Measurements from ENCODE around the gene WNT9B.
A peak's percentile ranks its signal among the peaks of the same experiment; 100 is the strongest.
"Not testable (repeated sequence)": the region's sequence is repeated elsewhere in the genome, so short reads cannot be mapped to it uniquely, and the experiment has no call there.

WNT9B gene

GRCh38 chr17:46910179-46910927, 59.0 kb downstream of the WNT9B start:
- DNase-seq (ENCODE audit: low read depth): no peak

DNA sequence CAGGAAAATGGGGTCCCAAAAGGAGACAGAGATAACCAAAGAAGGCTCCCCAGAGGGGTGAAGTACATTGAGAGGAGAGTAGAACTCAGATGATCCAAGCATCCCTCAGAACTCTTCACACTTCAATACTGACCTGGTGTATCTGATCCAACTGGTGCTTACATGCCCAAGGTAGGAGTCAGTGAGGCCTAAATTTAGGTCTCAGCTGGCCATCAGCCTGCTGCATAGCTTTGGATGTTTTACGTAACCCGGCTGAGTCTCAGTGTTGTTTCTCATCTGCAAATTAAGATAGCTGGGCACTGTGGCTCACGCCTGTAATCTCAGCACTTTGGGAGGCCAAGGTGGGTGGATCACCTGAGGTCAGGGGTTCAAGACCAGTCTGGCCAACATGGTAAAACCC, 59.9 kb downstream of the WNT9B start:
- DNase-seq (ENCODE audit: low read depth): no peak

DNA sequence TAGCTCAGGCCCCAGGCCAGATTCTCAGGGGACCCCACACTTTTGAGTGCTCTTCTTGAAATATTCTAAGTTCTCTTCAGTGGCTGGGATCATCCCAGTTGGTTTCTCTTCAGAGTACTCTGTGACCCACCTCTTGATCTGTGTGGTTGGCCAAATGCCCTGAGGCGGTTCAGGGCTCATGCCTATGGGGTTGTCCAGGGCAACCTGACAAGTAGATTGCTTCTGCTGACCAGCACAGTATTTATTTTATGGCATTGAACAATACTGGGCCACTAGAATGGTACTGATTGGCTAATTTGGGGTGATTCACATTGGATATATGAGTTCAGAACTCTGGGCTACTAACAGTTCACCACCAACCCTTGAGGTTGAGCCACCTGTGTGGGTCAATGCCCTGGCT, 64.2 kb downstream of the WNT9B start:
- no peak for DNase-seq (ENCODE audit: low read depth)

- DNase-seq (ENCODE audit: low read depth): peak; percentile 36
Observed at GRCh38 chr17:46916211-46916610, 64.8 kb downstream of the WNT9B start.

- no peak for DNase-seq (ENCODE audit: low read depth)
Observed at GRCh38 chr17:46916623-46917022, 65.2 kb downstream of the WNT9B start.

DNA sequence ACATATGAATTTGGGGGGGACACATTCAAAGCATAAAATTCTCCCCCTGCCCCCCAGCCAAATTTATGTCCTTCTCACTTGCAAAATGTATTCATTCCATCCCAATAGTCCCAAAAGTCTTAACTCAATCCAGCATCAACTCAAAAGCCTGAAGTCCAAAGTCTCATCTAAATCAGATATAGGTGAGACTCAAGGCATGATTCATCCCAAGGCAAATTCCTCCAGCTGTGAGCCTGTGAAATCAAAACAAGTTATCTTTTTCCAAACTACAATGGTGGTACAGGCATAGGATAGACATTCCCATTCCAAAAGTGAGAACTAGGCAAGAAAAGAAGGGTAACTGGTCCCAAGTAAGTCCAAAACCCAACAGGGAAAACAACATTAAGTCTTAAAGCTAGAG, 65.7 kb downstream of the WNT9B start:
- DNase-seq (ENCODE audit: low read depth): no peak

DNA sequence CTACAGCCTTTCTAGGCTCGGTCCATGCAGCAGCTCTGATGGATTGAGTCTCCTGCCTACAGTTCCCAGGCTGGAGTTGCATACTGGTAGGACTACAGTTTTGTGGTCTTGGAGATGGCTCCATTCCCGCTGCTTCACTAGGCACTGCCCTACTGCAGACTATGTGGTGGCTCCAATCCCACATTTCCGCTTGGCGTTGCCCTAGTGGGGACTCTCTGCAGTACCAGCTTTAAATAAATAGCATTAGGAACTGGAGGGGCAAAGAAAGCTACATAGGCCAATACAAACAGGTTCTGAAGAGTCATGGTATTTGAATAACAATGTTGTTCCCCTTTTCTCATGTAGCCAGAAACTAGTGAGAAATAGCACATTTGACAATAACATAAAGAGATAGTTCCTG, 66.1 kb downstream of the WNT9B start:
- DNase-seq (ENCODE audit: low read depth): no peak

DNA sequence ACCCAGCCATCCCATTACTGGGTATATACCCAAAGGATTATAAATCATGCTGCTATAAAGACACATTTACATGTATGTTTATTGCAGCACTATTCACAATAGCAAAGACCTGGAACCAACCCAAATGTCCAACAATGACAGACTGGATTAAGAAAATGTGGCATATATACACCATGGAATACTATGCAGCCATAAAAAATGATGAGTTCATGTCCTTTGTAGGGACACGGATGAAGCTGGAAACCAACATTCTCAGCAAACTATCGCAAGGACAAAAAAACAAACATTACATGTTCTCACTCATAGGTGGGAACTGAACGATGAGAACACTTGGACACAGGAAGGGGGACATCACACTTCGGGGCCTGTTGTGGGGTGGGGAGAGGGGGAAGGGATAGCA, 70.6 kb downstream of the WNT9B start:
- not testable (repeated sequence) for DNase-seq (ENCODE audit: low read depth)

- no peak for DNase-seq (ENCODE audit: low read depth)
Observed at GRCh38 chr17:46922487-46922803, 71.1 kb downstream of the WNT9B start.

DNA sequence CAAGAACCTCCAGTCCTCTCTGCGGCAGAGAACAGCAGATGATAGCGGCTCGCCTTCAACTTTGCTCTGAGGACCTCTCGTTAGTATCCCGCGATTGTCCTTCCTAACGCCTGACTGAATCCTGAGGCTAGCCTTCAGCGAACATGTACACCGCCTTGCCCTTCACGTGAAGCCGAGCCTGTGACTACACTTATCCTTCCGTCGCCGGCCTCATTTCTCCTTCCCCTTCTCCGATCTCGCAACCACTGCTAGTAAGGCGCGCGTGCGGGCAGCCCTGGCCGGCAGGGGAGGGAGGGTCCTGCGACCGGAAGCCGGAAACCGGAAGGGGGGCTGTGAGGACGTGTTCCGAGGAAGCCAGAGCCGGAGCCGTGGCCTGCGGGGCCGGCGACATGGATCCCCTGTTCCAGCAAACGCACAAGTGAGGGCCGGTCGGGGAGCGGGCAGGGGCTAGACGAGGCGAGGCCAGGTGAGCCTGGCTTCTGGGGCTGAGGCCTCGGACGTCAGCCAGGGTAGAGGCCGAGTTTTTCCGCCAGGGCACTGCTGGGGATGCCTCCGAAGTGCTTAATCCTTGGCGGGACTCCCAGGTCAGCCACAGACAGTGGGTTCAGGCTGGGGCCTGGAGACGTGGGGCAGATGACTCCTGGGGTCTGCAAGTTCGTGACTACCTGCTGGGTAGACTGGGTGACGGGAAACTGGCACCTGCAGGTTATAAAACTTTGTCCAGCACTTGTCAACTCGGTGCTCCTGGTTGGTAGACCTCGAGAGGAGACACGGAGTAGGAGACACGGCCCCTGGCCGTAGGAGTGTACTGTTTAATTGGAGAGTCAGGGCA, 71.6 kb downstream of the WNT9B start, which contains the start of gene GOSR2:
Gene GOSR2, plus strand, starts transcription at position 357 of the 832 bp plus-strand sequence. Its CDS starts 33 bp downstream, at position 390.
- peak; percentile 85 for DNase-seq (ENCODE audit: low read depth)

DNA sequence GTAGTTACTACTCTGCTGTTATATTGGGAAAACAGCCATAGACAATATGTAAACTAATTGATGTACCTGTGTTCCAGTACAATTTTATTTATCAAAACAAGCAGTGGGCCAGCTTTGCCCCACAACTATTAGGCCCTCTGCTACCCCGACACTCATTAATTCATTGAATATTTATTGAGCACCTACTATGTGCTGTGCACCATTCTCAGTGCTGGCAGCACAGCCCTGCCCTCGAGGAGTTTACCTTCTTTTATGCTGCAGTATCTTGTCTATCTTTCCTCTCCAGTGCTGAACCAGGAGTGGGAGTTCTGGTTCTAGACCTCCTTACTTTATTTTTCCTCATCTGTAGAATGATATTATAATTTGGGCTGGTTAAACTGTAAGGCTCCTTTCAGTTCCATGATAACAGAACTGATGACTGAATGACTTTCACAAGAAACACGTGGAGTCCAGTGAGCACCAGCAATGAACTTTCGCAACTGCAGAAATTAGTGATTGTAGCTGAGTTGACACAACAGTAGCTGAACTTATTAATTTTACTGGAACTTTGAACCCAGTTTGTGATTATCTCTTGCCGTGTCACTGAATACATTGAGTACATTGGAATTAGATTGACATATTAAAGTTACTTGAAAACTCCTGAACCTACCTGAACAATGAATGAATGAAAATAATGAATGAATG, 73.9 kb downstream of the WNT9B start:
- no peak for DNase-seq (ENCODE audit: low read depth)

GRCh38 chr17:46928467-46929261, 77.3 kb downstream of the WNT9B start:
- no peak for DNase-seq (ENCODE audit: low read depth)

- DNase-seq (ENCODE audit: low read depth): no peak
Observed at GRCh38 chr17:46929413-46929812, 78.0 kb downstream of the WNT9B start.

- no peak for DNase-seq (ENCODE audit: low read depth)
Observed at GRCh38 chr17:46930051-46930450, 78.7 kb downstream of the WNT9B start.

GRCh38 chr17:46931596-46931995, 80.2 kb downstream of the WNT9B start:
- DNase-seq (ENCODE audit: low read depth): no peak

- no peak for DNase-seq (ENCODE audit: low read depth)
Observed at GRCh38 chr17:46935658-46936266, 84.4 kb downstream of the WNT9B start.
